Measurements from ENCODE around the gene ZDHHC14. TPM values are rescaled to one million over a fixed set of nuclear protein-coding genes. Genes with fewer than 3 reads are reported as not detected.
A peak's percentile ranks its signal among the peaks of the same experiment; 100 is the strongest.

ZDHHC14 gene
- total RNA-seq, 1 donor from 2014 or later = 10.0 TPM

GRCh38 chr6:157503018-157503747, 122.2 kb downstream of the ZDHHC14 start:
- intact Hi-C loops (cut with micrococcal nuclease) = no loop called here
- no peak for ATAC-seq
- no peak for DNase-seq

GRCh38 chr6:157505912-157506491, 125.0 kb downstream of the ZDHHC14 start:
- DNase-seq (no peak), ATAC-seq (no peak)
- intact Hi-C loops (cut with micrococcal nuclease) = no loop called here

- intact Hi-C loops (cut with micrococcal nuclease) = no loop called here
- no peak for DNase-seq
- ATAC-seq = no peak
These were observed 129.6 kb downstream of the ZDHHC14 start for GRCh38 chr6:157510323-157511188.

GRCh38 chr6:157511682-157512381, 130.8 kb downstream of the ZDHHC14 start:
- intact Hi-C loops (cut with micrococcal nuclease) = no loop called here
- ATAC-seq (no peak), DNase-seq (no peak)

- no peak for DNase-seq
- intact Hi-C loops (cut with micrococcal nuclease) = no loop called here
- no peak for ATAC-seq
These were observed 131.3 kb downstream of the ZDHHC14 start for GRCh38 chr6:157512382-157512682.

- DNase-seq (no peak), ATAC-seq (no peak)
- intact Hi-C loops (cut with micrococcal nuclease) = no loop called here
These were observed 132.1 kb downstream of the ZDHHC14 start for GRCh38 chr6:157513004-157513603.

GRCh38 chr6:157513619-157514485, 132.9 kb downstream of the ZDHHC14 start:
- intact Hi-C loops (cut with micrococcal nuclease) = no loop called here
- no peak for ATAC-seq

GRCh38 chr6:157514659-157515496, 133.9 kb downstream of the ZDHHC14 start:
- peak; percentile 57 for ATAC-seq
- no peak for DNase-seq
- intact Hi-C loops (cut with micrococcal nuclease) = no loop called here

More at GRCh38 chr6:157513619-157514485, 132.9 kb downstream of the ZDHHC14 start:
- DNase-seq = no peak

- no peak for ATAC-seq
- intact Hi-C loops (cut with micrococcal nuclease) = no loop called here
- DNase-seq = no peak
These were observed 135.5 kb downstream of the ZDHHC14 start for GRCh38 chr6:157516319-157517026.

GRCh38 chr6:157517601-157518359, 136.8 kb downstream of the ZDHHC14 start:
- ATAC-seq (no peak), DNase-seq (no peak)
- intact Hi-C loops (cut with micrococcal nuclease) = no loop called here

- peak; percentile 56 for DNase-seq
- ATAC-seq = peak; percentile 72
- intact Hi-C loops (cut with micrococcal nuclease) = no loop called here
These were observed 137.6 kb downstream of the ZDHHC14 start for GRCh38 chr6:157518397-157519250.

GRCh38 chr6:157519255-157520116, 138.5 kb downstream of the ZDHHC14 start:
- intact Hi-C loops (cut with micrococcal nuclease) = no loop called here
- no peak for DNase-seq
- no peak for ATAC-seq

- intact Hi-C loops (cut with micrococcal nuclease) = no loop called here
- no peak for ATAC-seq
These were observed 139.1 kb downstream of the ZDHHC14 start for GRCh38 chr6:157520117-157520406.

GRCh38 chr6:157520596-157521361, 139.8 kb downstream of the ZDHHC14 start:
- DNase-seq = no peak
- intact Hi-C loops (cut with micrococcal nuclease) = no loop called here
- ATAC-seq = no peak

More at GRCh38 chr6:157520117-157520406, 139.1 kb downstream of the ZDHHC14 start:
- DNase-seq = no peak

All from left ventricle myocardium superior (tissue), 1 donor.